ACC112 (cell line): ENCODE data around the gene PCSK5.

ENCODE experiments used
- H2AFZ ChIP-seq: fragments of 200-600 bp; sonication (generic); one replicate; pipeline ENCODE4 v1.6.0; 2017; ENCODE audit warnings: antibody characterized with exemption, low read length; ENCODE audit not compliant: unreplicated experiment
- H3K27ac ChIP-seq: fragments of 200-600 bp; sonication (generic); 2 replicates; pipeline ENCODE4 v1.5.1; 2014; ENCODE audit warnings: low read depth, mild to moderate bottlenecking, antibody characterized with exemption, low read length, moderate library complexity
- H3K27me3 ChIP-seq: fragments of 200-600 bp; sonication (generic); 2 replicates; pipeline ENCODE4 v1.6.1; 2014; ENCODE audit warnings: mild to moderate bottlenecking, antibody characterized with exemption, low read length, moderate library complexity, mixed read lengths; ENCODE audit not compliant: insufficient read depth
- H3K36me3 ChIP-seq: fragments of 200-600 bp; sonication (generic); 2 replicates; pipeline ENCODE4 v1.6.1; 2016; ENCODE audit warnings: mild to moderate bottlenecking, antibody characterized with exemption, low read length, moderate library complexity, mixed read lengths; ENCODE audit not compliant: insufficient read depth
- H3K4me1 ChIP-seq: fragments of 200-600 bp; sonication (generic); one replicate; pipeline ENCODE4 v1.6.1; 2016; ENCODE audit warnings: low read length, mixed read lengths; ENCODE audit not compliant: insufficient read depth, unreplicated experiment, control insufficient read depth
- H3K4me3 ChIP-seq: fragments of 200-600 bp; sonication (generic); 2 replicates; pipeline ENCODE4 v1.5.1; 2014; ENCODE audit warnings: mild to moderate bottlenecking, low read depth, low read length
- H3K79me2 ChIP-seq: fragments of 200-600 bp; sonication (generic); one replicate; pipeline ENCODE4 v1.6.0; 2016; ENCODE audit warnings: low read length; ENCODE audit not compliant: control insufficient read depth, unreplicated experiment, insufficient read depth

The PCSK5 gene

GRCh38 chr9:76115982-76116646 is 225.6 kb downstream of the PCSK5 start:
- H2AFZ ChIP-seq = no peak overlapping the region
- no peak overlapping the region for H3K4me3 ChIP-seq
- no peaks in the 10 kb centered on the region for H3K27me3 ChIP-seq
- no peak overlapping the region for H3K27ac ChIP-seq
- no peaks in the 10 kb centered on the region for H3K36me3 ChIP-seq
- no peaks in the 10 kb centered on the region for H3K79me2 ChIP-seq
- H3K4me1 ChIP-seq = peaks cover 4% of the 10 kb centered on the region

- Histone ChIP-seq H3K27ac (no peak overlapping the region), H3K27me3 (no peaks in the 10 kb centered on the region), H3K36me3 (no peaks in the 10 kb centered on the region), H3K4me3 (no peak overlapping the region), H3K79me2 (no peaks in the 10 kb centered on the region), H3K4me1 (peaks cover 4% of the 10 kb centered on the region), H2AFZ (no peak overlapping the region)
Observed at GRCh38 chr9:76116913-76117312, 226.4 kb downstream of the PCSK5 start.

GRCh38 chr9:76127637-76128036 is 237.2 kb downstream of the PCSK5 start:
- Histone ChIP-seq H3K4me3 (no peak overlapping the region), H3K79me2 (no peaks in the 10 kb centered on the region), H3K4me1 (no peaks in the 10 kb centered on the region)

GRCh38 chr9:76135902-76136301 is 245.4 kb downstream of the PCSK5 start:
- Histone ChIP-seq H3K4me1 (peaks cover 8% of the 10 kb centered on the region), H3K79me2 (no peaks in the 10 kb centered on the region), H3K36me3 (no peaks in the 10 kb centered on the region), H3K27me3 (no peaks in the 10 kb centered on the region), H3K4me3 (no peak overlapping the region), H2AFZ (no peak overlapping the region), H3K27ac (no peak overlapping the region)

More at GRCh38 chr9:76127637-76128036, 237.2 kb downstream of the PCSK5 start:
- Histone ChIP-seq H3K27ac (no peak overlapping the region), H3K27me3 (no peaks in the 10 kb centered on the region), H3K36me3 (no peaks in the 10 kb centered on the region), H2AFZ (no peak overlapping the region)

- Histone ChIP-seq H3K4me3 (no peak overlapping the region; the same call in 1 of the 2 replicates), H3K4me1 (peaks cover 8% of the 10 kb centered on the region), H3K79me2 (no peaks in the 10 kb centered on the region), H2AFZ (no peak overlapping the region), H3K27ac (no peak overlapping the region), H3K27me3 (no peaks in the 10 kb centered on the region), H3K36me3 (no peaks in the 10 kb centered on the region)
Observed at GRCh38 chr9:76136986-76137385, 246.5 kb downstream of the PCSK5 start.

- Histone ChIP-seq H3K79me2 (no peaks in the 10 kb centered on the region), H3K27me3 (no peaks in the 10 kb centered on the region), H3K4me3 (no peak overlapping the region), H3K27ac (no peak overlapping the region), H3K4me1 (peaks cover 8% of the 10 kb centered on the region), H3K36me3 (no peaks in the 10 kb centered on the region), H2AFZ (no peak overlapping the region)
Observed at GRCh38 chr9:76137931-76138330, 247.5 kb downstream of the PCSK5 start.

- Histone ChIP-seq H3K4me3 (no peak overlapping the region), H3K36me3 (no peaks in the 10 kb centered on the region), H3K27ac (no peak overlapping the region), H3K79me2 (no peaks in the 10 kb centered on the region), H2AFZ (no peak overlapping the region), H3K4me1 (peaks cover 8% of the 10 kb centered on the region), H3K27me3 (no peaks in the 10 kb centered on the region)
Observed at GRCh38 chr9:76138360-76138759, 247.9 kb downstream of the PCSK5 start.

GRCh38 chr9:76143834-76144233 is 253.4 kb downstream of the PCSK5 start:
- Histone ChIP-seq H2AFZ (no peak overlapping the region), H3K79me2 (no peaks in the 10 kb centered on the region), H3K4me3 (no peak overlapping the region), H3K27me3 (no peaks in the 10 kb centered on the region; the same call in 1 of the 2 replicates), H3K4me1 (no peaks in the 10 kb centered on the region), H3K36me3 (no peaks in the 10 kb centered on the region), H3K27ac (no peak overlapping the region)

GRCh38 chr9:76150013-76150412 is 259.5 kb downstream of the PCSK5 start:
- Histone ChIP-seq H3K4me1 (no peaks in the 10 kb centered on the region), H3K79me2 (no peaks in the 10 kb centered on the region), H2AFZ (no peak overlapping the region), H3K4me3 (no peak overlapping the region), H3K27me3 (no peaks in the 10 kb centered on the region; the same call in 1 of the 2 replicates), H3K36me3 (no peaks in the 10 kb centered on the region), H3K27ac (no peak overlapping the region)

GRCh38 chr9:76151267-76151666 is 260.8 kb downstream of the PCSK5 start:
- Histone ChIP-seq H3K36me3 (no peaks in the 10 kb centered on the region), H3K4me3 (no peak overlapping the region), H2AFZ (no peak overlapping the region), H3K4me1 (no peaks in the 10 kb centered on the region), H3K27ac (no peak overlapping the region), H3K79me2 (no peaks in the 10 kb centered on the region), H3K27me3 (no peaks in the 10 kb centered on the region; the same call in 1 of the 2 replicates)

GRCh38 chr9:76153339-76153738 is 262.9 kb downstream of the PCSK5 start:
- Histone ChIP-seq H3K36me3 (no peaks in the 10 kb centered on the region), H3K79me2 (no peaks in the 10 kb centered on the region), H3K4me3 (no peak overlapping the region), H3K4me1 (no peaks in the 10 kb centered on the region), H3K27ac (no peak overlapping the region), H3K27me3 (no peaks in the 10 kb centered on the region), H2AFZ (no peak overlapping the region)
